Muscle layer of colon (tissue), 2 donors: Measurements from ENCODE around the gene PCDHB11.
"Not testable (repeated sequence)": the region's sequence is repeated elsewhere in the genome, so short reads cannot be mapped to it uniquely, and the experiment has no call there.

Experiments
- H3K27ac ChIP-seq: one replicate; pipeline ENCODE4 v1.7.0; 2013; ENCODE audit warnings: low read depth, mild to moderate bottlenecking, low read length, moderate library complexity
- H3K27me3 ChIP-seq, 2 donors: one replicate each; pipeline ENCODE4 v1.7.0; 2013; ENCODE audit warnings: low read length in 2 of 2, mild to moderate bottlenecking in 2 of 2; ENCODE audit not compliant: insufficient read depth in 2 of 2, control insufficient read depth in 1 of 2
- H3K36me3 ChIP-seq: one replicate; pipeline ENCODE4 v1.7.0; 2013; ENCODE audit warnings: mild to moderate bottlenecking, low read length; ENCODE audit not compliant: insufficient read depth
- H3K4me1 ChIP-seq: one replicate; pipeline ENCODE4 v1.7.0; 2013; ENCODE audit warnings: mild to moderate bottlenecking, low read length; ENCODE audit not compliant: insufficient read depth
- H3K4me3 ChIP-seq, 2 donors: one replicate each; pipeline ENCODE4 v1.7.0; 2013; ENCODE audit warnings: low read length in 2 of 2, low read depth in 1 of 2, mild to moderate bottlenecking in 1 of 2, moderate library complexity in 1 of 2
- H3K9ac ChIP-seq: one replicate; pipeline ENCODE4 v1.7.0; 2013; ENCODE audit warnings: low read length
- H3K9me3 ChIP-seq: one replicate; pipeline ENCODE4 v1.7.0; 2013; ENCODE audit warnings: mild to moderate bottlenecking, low read length
- donor health status: abdominal sarcoma.
- donor health status: Adenocarcinoma of cecum.

The PCDHB11 gene

GRCh38 chr5:141223112-141223783, 23.8 kb downstream of the PCDHB11 start, which contains the start of gene PCDHB14:
Gene PCDHB14, plus strand, starts transcription at chr5:141223343. Its CDS starts 163 bp downstream, at chr5:141223506.
- Histone ChIP-seq H3K9me3 (peaks cover 53% of the 10 kb centered on the region), H3K9ac (no peak within 1 kb of the TSS), H3K4me1 (no peaks in the 10 kb centered on the region), H3K27me3 (no peaks in the 10 kb centered on the region), H3K27ac (no peak within 1 kb of the TSS), H3K36me3 (no peaks in the 10 kb centered on the region), H3K4me3 (peak within 1 kb of the TSS; percentile 8 to 55)

- Histone ChIP-seq H3K4me3 (peak overlapping the region in 1 of 2 donors; percentile 55), H3K9me3 (peaks cover 43% of the 10 kb centered on the region)
- not testable (repeated sequence) for H3K36me3 ChIP-seq, H3K27ac ChIP-seq, H3K9ac ChIP-seq, H3K4me1 ChIP-seq, H3K27me3 ChIP-seq
Measured at GRCh38 chr5:141224844-141225243, 25.4 kb downstream of the PCDHB11 start.

- not testable (repeated sequence) for H3K4me1 ChIP-seq, H3K27me3 ChIP-seq, H3K27ac ChIP-seq, H3K4me3 ChIP-seq, H3K9ac ChIP-seq, H3K36me3 ChIP-seq
- peaks cover 41% of the 10 kb centered on the region for H3K9me3 ChIP-seq
Measured at GRCh38 chr5:141225421-141225820, 26.0 kb downstream of the PCDHB11 start.

DNA sequence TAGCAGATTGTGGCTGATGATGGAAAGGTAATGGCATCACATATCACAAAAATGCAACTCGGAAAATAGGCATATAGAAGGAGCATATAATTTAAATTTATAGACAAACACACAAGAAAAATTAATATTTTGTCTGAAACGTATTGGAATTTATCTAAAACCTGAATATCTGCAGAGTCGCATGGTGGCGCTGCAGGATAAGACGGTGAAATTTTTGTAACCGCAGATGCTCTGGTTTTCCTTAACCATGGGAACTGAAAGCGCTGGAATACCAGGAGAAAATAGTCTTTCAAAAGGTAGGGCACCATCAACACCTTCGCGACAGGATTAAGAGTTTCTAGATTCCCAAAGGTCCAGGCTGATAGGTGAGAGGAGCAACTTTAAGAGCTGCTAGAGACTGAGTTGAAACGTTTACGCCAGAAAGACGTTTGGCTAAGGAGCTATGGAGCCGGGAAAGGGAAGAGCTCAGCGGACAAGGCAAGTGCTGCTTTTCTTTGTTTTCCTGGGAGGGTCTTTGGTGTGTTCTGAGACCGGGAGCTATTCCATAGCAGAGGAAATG, 34.8 kb downstream of the PCDHB11 start:
- Histone ChIP-seq H3K4me3 (peak overlapping the region in 1 of 2 donors; percentile 50), H3K27me3 (no peaks in the 10 kb centered on the region), H3K9me3 (peaks cover 46% of the 10 kb centered on the region), H3K4me1 (no peaks in the 10 kb centered on the region), H3K27ac (no peak overlapping the region), H3K9ac (no peak overlapping the region), H3K36me3 (no peaks in the 10 kb centered on the region)

GRCh38 chr5:141235922-141236321, 36.5 kb downstream of the PCDHB11 start:
- H3K4me1 ChIP-seq, H3K27me3 ChIP-seq, H3K36me3 ChIP-seq, H3K27ac ChIP-seq, H3K9ac ChIP-seq: not testable (repeated sequence)
- peaks cover 59% of the 10 kb centered on the region for H3K9me3 ChIP-seq
- peak overlapping the region in 1 of 2 donors; percentile 50 for H3K4me3 ChIP-seq

GRCh38 chr5:141236516-141237313, 37.3 kb downstream of the PCDHB11 start:
- Histone ChIP-seq H3K27ac (no peak overlapping the region), H3K9me3 (peaks cover 62% of the 10 kb centered on the region), H3K36me3 (no peaks in the 10 kb centered on the region), H3K9ac (no peak overlapping the region), H3K4me1 (no peaks in the 10 kb centered on the region), H3K4me3 (no peak overlapping the region), H3K27me3 (no peaks in the 10 kb centered on the region)

- Histone ChIP-seq H3K4me3 (no peak overlapping the region), H3K27me3 (no peaks in the 10 kb centered on the region), H3K36me3 (no peaks in the 10 kb centered on the region), H3K9ac (no peak overlapping the region), H3K27ac (no peak overlapping the region), H3K4me1 (no peaks in the 10 kb centered on the region), H3K9me3 (peaks cover 78% of the 10 kb centered on the region)
Measured at GRCh38 chr5:141241496-141241895, 42.1 kb downstream of the PCDHB11 start.

- peak within 1 kb of the TSS; percentile 30 to 54 for H3K4me3 ChIP-seq
- H3K4me1 ChIP-seq: no peaks in the 10 kb centered on the region
- no peaks in the 10 kb centered on the region for H3K36me3 ChIP-seq
- H3K9ac ChIP-seq: no peak within 1 kb of the TSS
- peaks cover 73% of the 10 kb centered on the region for H3K9me3 ChIP-seq
- no peaks in the 10 kb centered on the region for H3K27me3 ChIP-seq
- H3K27ac ChIP-seq: no peak within 1 kb of the TSS
Measured at GRCh38 chr5:141245250-141245717, 45.9 kb downstream of the PCDHB11 start, which contains the start of gene PCDHB15. Gene PCDHB15, plus strand, starts transcription at chr5:141245395. Its CDS starts 184 bp downstream, at chr5:141245579.

GRCh38 chr5:141246971-141247370, 47.5 kb downstream of the PCDHB11 start:
- H3K4me1 ChIP-seq, H3K9ac ChIP-seq, H3K27ac ChIP-seq, H3K27me3 ChIP-seq, H3K36me3 ChIP-seq: not testable (repeated sequence)
- peak overlapping the region in 1 of 2 donors; percentile 54 for H3K4me3 ChIP-seq
- peaks cover 77% of the 10 kb centered on the region for H3K9me3 ChIP-seq

GRCh38 chr5:141247434-141247833, 48.0 kb downstream of the PCDHB11 start:
- H3K4me3 ChIP-seq, H3K27me3 ChIP-seq: not testable (repeated sequence)
- peaks cover 76% of the 10 kb centered on the region for H3K9me3 ChIP-seq

DNA sequence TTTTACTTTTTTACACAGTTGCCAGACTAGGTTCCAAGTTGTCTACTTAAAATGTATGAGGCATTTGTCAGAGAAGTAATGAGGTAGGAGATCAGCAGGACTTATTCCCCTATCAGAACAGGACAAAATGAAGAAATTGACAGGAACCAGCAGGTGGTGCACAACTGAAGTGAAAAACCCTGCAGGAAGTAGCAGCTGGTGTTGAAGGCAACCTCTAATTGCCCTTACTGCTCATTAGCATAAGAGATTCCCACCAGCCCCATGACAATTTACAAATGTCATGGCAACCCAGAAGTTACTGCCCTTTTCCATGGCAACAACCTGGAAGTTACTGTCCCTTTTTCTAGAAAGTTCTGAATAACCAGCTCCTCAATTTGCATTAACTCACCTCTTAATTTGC, 51.1 kb downstream of the PCDHB11 start:
- Histone ChIP-seq H3K9ac (no peak overlapping the region), H3K4me3 (no peak overlapping the region), H3K27me3 (no peaks in the 10 kb centered on the region), H3K9me3 (peaks cover 75% of the 10 kb centered on the region), H3K27ac (no peak overlapping the region), H3K4me1 (no peaks in the 10 kb centered on the region), H3K36me3 (no peaks in the 10 kb centered on the region)

More at GRCh38 chr5:141247434-141247833, 48.0 kb downstream of the PCDHB11 start:
- not testable (repeated sequence) for H3K9ac ChIP-seq, H3K4me1 ChIP-seq, H3K27ac ChIP-seq, H3K36me3 ChIP-seq
